NCI-H1436 treated with DMSO at 0.1 percent for 48 hours (cell line): ENCODE data around the gene TRAPPC2.
"Not testable (repeated sequence)": the region's sequence is repeated elsewhere in the genome, so short reads cannot be mapped to it uniquely, and the experiment has no call there.

ENCODE experiments used
- DNase-seq: peaks from one replicate; lab custom pipeline; 2025; lab: John Stamatoyannopoulos, UW

Gene TRAPPC2

DNA sequence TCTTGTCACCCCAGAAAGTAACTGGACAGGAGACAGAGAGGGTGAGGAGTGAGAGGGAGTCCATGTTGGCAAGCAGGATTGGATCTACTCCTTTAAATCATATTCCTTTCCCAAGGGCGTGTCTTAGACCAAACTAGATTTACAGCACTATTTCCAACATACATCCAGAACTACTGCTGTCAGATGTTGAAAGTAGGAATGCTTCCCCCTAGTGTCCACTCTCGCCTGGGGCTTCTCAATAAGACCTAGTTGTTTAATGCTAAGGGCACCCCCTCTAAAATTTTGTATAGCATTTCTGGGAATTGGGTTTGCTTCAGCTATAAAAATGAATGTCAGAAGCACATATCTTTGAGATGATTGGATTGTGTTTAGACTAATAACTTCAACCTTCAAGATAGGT lies 13.4 kb upstream of the TRAPPC2 start:
- DNase-seq: no peak

DNA sequence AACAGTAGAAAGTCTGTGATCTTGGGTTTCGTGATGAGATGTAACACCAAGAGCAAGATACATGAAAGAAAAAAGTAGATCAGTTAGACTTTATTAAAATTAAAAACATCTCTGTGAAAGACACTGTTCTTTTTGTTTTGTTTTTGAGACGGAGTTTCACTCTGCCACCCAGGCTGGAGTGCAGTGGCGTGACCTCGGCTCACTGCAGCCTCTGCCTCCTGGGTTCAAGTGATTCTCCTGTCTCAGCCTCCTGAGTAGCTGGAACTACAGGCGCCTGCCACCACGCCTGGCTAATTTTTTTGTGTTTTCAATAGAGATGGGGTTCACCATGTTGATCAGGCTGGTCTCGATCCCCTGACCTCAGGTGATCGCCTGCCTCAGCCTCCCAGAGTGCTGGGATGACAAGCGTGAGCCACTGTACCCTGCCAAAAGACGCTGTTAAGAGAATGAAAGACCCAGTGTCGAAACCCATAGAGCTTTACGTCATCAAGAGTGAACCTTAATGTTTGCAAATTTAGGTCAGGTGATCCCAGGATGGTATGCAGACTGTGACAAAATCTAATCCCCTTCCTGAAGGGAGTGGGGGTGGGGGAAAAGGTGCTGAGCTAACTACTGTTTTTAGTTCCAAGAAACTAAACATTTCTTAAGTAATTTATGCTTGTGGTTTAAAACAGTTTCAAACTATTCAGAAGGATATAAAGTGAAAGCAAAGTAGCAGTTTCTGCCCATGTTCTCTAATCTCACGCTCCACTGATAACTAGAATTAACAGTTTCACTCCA lies 8.2 kb upstream of the TRAPPC2 start:
- DNase-seq: no peak

GRCh38 chrX:13741695-13742094 lies 7.3 kb upstream of the TRAPPC2 start:
- no peak for DNase-seq

- no peak for DNase-seq
Measured at GRCh38 chrX:13733506-13733905, 914 bp downstream of the TRAPPC2 start.

- DNase-seq: no peak
Measured at GRCh38 chrX:13732246-13733067, 2.0 kb downstream of the TRAPPC2 start.

DNA sequence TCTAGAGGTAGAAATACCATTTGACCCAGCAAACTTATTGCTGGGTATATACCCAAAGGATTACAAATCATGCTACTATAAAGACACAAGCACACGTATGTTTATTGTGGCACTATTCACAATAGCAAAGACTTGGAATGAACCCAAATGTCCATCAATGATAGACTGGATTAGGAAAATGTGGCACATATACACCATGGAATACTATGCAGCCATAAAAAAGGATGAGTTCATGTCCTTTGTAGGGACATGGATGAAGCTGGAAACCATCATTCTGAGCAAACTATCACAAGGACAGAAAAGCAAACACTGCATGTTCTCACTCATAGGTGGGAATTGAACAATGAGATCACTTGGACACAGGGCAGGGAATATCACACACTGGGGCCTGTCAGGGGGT lies 3.9 kb downstream of the TRAPPC2 start:
- not testable (repeated sequence) for DNase-seq

- not testable (repeated sequence) for DNase-seq
Measured at GRCh38 chrX:13726583-13726982, 7.8 kb downstream of the TRAPPC2 start.

- DNase-seq: not testable (repeated sequence)
Measured at GRCh38 chrX:13724878-13725277, 9.5 kb downstream of the TRAPPC2 start.

DNA sequence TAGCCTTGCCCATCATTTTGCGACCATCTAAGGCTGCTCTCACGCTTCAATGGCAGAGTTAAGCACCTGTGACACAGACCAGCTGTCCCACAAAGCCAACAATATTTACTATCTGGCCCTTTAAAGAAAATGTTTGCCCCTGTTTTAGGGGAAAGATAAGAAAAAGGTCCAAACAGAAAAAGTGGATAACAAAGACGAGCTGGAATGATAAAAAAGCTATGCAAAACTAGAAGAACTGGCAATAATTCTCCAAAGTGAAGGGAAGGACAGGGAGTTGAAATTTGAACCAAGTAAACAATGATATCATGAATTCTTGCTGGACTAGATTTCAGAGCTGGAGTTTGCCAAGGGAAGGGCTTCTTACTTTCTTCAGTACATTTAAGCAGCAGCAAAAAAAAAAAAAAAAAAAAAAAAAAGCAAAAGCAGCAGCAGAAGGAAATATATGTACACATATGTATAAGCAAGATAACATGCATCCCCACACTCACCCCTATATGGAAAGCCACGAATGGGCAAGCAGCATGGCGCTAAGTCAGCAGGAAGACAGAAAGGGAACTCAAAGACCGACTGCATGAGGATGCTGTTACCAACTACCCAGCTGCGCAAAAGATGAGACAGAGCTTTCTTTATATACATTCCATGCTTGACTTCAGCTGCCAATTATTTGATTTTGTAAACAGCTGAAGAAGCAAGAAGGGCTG lies 12.5 kb downstream of the TRAPPC2 start:
- no peak for DNase-seq

- DNase-seq: no peak
Measured at GRCh38 chrX:13721371-13721770, 13.0 kb downstream of the TRAPPC2 start.

DNA sequence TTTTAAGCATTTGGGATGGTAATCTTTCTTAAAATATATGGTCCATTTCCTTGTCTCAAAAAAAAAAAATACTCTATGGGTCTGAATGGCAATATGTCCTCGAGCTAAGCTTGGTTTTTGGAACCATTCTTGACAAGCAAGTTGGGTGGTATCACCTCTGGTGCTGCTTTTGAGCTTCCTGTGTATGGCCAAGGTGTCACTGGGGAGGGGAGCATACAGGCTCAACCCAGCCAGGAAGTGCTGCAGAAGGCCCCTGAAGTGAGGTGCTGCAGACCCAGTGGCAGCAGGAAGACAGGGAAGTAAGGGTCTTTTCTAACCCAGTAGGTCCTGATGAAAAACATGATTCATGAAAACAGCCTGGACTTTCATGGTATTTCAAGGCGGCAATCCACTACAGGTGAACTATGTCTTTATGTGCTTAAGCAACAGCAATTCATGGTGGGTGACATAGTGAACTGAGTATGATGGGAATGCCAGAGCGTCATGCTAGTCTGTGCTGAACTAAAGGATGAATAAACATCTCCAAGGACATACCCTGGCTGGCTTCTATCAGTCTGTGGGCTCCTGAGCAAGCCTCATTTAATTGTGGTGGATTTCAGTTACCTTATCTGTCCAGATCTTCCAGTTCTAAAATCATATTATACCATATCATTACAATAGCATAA lies 15.1 kb downstream of the TRAPPC2 start:
- DNase-seq: no peak

GRCh38 chrX:13717700-13718472 lies 16.5 kb downstream of the TRAPPC2 start:
- DNase-seq: no peak

DNA sequence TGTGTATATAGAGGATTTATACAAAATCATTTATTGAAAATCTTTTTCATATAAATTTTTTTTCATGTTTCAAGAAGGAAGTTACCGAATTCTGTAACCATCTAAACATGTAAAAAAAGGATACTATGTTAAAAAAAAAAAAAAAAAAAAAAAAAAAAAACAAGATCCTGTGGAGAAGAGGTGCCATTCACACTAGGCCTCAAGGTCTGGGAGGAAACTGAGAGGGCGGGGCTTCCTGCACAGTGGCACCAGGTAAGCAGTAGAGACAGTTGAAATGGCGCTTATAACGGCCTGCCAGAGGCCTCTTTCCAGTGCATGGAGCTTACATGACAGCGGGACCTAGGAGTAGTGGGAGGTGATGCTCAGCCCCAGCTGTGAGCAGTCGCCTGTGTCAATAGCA lies 17.5 kb downstream of the TRAPPC2 start:
- DNase-seq: no peak

DNA sequence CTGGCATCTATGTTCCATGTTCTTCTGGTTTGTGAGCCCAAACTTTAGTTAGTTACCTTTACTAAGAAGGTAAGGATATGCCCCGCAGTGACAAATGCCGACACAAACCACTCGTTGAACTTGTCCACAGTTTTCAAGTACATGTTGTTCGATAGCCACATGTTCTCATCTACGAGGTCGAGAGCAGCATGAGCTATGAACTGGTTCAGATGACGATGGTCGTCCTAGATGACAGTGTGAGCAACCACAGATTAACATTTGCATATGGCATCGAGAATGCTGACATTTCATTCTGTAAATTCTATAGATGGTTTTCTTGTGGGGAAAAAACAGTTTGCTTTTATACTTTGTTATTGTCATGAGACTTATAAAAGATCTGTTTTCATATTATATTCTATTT lies 18.0 kb downstream of the TRAPPC2 start:
- no peak for DNase-seq

GRCh38 chrX:13711141-13711540 lies 23.3 kb downstream of the TRAPPC2 start:
- DNase-seq: no peak

GRCh38 chrX:13703589-13703988 lies 30.8 kb downstream of the TRAPPC2 start:
- no peak for DNase-seq

- no peak for DNase-seq
Measured at GRCh38 chrX:13703135-13703534, 31.3 kb downstream of the TRAPPC2 start.

DNA sequence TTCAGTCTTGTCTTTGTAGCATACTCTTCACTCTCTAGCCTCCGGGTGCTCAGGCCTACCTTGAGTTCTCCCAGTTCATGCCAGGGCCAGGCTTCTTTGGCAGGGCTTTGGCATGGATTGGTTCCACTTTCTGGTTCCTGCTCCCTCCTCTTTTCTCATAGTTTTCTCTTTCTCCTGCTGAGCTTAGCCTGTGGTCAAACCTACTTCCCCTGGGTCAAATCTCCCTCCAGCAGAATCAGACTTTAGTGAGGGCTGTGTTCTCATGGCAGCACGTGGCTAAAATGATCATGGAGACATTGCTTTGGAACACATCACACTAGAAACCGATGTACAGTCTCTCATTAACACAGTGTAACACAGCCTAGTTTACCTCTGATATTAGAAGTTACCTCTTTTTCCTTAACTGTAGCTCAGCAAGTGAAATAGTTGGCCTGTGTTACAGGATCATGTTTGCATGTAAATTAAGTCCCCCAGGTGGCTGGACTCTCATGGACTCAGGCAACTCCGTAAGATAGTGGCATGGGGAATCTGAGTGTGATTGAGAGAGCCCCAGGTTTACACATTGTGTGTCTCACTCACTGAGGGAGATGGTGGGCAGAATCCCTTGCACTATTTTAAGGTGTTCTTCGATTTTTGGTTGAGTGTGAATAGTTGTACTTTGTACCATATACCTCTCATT lies 32.2 kb downstream of the TRAPPC2 start:
- DNase-seq: no peak

- DNase-seq: no peak
Measured at GRCh38 chrX:13700380-13700779, 34.0 kb downstream of the TRAPPC2 start.

GRCh38 chrX:13699183-13699826 lies 35.1 kb downstream of the TRAPPC2 start:
- no peak for DNase-seq
